Cardiac septum (tissue), 1 donor: ENCODE results near the gene GARIN5B. TPM values are rescaled to one million over a fixed set of nuclear protein-coding genes. Genes with fewer than 3 reads are reported as not detected.

Experiments
- DNase-seq: peaks from one replicate; pipeline ENCODE4 v3.0.0-alpha.2; 2020; ENCODE audit warnings: low spot score
- intact Hi-C: fragments of 100-400 bp; cut with DNase I; formaldehyde crosslinking; loops from one replicate; pipeline ENCODE4 v1.14.0; 2022
- total RNA-seq: library from RNA; stranded (reverse); fragmentation: NEBNext Ultra II Directional; extraction: Animal tissue kit (Norgen Biotek cat#: 25700); gene quantifications from one replicate; pipeline ENCODE4 v1.2.1, GENCODE V29; 2021
- donor health status: DM: no; HTN: no; CAD: no.

The GARIN5B gene
- total RNA-seq, 1 donor from 2014 or later, result not detected

GRCh38 chr19:55353803-55354697 lies 9.0 kb downstream of the GARIN5B start:
- intact Hi-C loops, result no loop called here
- peak; percentile 83 for DNase-seq

- DNase-seq, result no peak
- intact Hi-C loops, result no loop called here
Observed at GRCh38 chr19:55353356-55353802, 9.7 kb downstream of the GARIN5B start.

GRCh38 chr19:55352549-55353145 lies 10.4 kb downstream of the GARIN5B start:
- intact Hi-C loops, result no loop called here
- DNase-seq, result no peak

GRCh38 chr19:55352040-55352439 lies 11.0 kb downstream of the GARIN5B start:
- DNase-seq, result no peak
- intact Hi-C loops, result no loop called here

- no peak for DNase-seq
- intact Hi-C loops, result no loop called here
Observed at GRCh38 chr19:55350620-55351315, 12.3 kb downstream of the GARIN5B start.

GRCh38 chr19:55348317-55349034 lies 14.6 kb downstream of the GARIN5B start:
- DNase-seq, result no peak
- intact Hi-C loops, result no loop called here

GRCh38 chr19:55347442-55348009 lies 15.5 kb downstream of the GARIN5B start:
- intact Hi-C loops, result no loop called here
- DNase-seq, result no peak

- intact Hi-C loops, result no loop called here
- no peak for DNase-seq
Observed at GRCh38 chr19:55346725-55347441, 16.2 kb downstream of the GARIN5B start.

GRCh38 chr19:55345818-55346724 lies 17.0 kb downstream of the GARIN5B start:
- no peak for DNase-seq
- intact Hi-C loops, result no loop called here

GRCh38 chr19:55345101-55345817 lies 17.8 kb downstream of the GARIN5B start:
- intact Hi-C loops, result no loop called here

GRCh38 chr19:55344444-55344843 lies 18.6 kb downstream of the GARIN5B start:
- intact Hi-C loops, result no loop called here
- no peak for DNase-seq

More at GRCh38 chr19:55345101-55345817, 17.8 kb downstream of the GARIN5B start:
- DNase-seq, result no peak

GRCh38 chr19:55341595-55342531 lies 21.2 kb downstream of the GARIN5B start:
- DNase-seq, result no peak

GRCh38 chr19:55341171-55341588 lies 21.9 kb downstream of the GARIN5B start:
- intact Hi-C loops, result no loop called here
- DNase-seq, result peak; percentile 87

More at GRCh38 chr19:55341595-55342531, 21.2 kb downstream of the GARIN5B start:
- intact Hi-C loops, result no loop called here

GRCh38 chr19:55340784-55341147 lies 22.3 kb downstream of the GARIN5B start:
- intact Hi-C loops, result no loop called here

GRCh38 chr19:55339889-55340783 lies 22.9 kb downstream of the GARIN5B start:
- DNase-seq, result no peak
- intact Hi-C loops, result loop anchor here (1.0 kb wide), 1 partner anchor 45 kb away; the partner anchor contains the start of gene RPL28

More at GRCh38 chr19:55340784-55341147, 22.3 kb downstream of the GARIN5B start:
- DNase-seq, result no peak
